Measurements from ENCODE around the gene TLCD2. TPM values are rescaled to one million over a fixed set of nuclear protein-coding genes. Genes with fewer than 3 reads are reported as not detected.

Gene TLCD2
- total and polyA plus RNA-seq, 9 of the 15 experiments (the other 6 are each of a cell fraction or from before 2014, with no cell fraction given) = 0.10 to 0.89 (median 0.58) TPM

GRCh38 chr17:1716912-1717695 lies 6.9 kb upstream of the TLCD2 start:
- CTCF ChIA-PET (ENCODE audit: low intra/inter-chr PET ratio) = interaction anchor here (1.3 kb wide), 1 partner anchor 148 kb away, joined by 5 read pairs; no protein-coding TSS in a partner anchor
- WGBS (ENCODE audit: insufficient coverage, low coverage, missing lambda C conversion rate) = 0% methylated on average over 10 of the region's 13 CpGs
- Histone ChIP-seq H3K9me3 (replicated peaks; ENCODE audit: control insufficient read depth, insufficient read depth, low read depth, low read length) (no peaks in the 10 kb centered on the region), H3K36me3 (ENCODE audit: control insufficient read depth, insufficient read depth, low read length) (peaks cover 18% of the 10 kb centered on the region; the same call in 2 of the 3 replicates), H3K4me3 (peak overlapping the region; percentile 54), H3K27me3 (ENCODE audit: control insufficient read depth in 2 of 2, insufficient read depth in 2 of 2, low read length in 2 of 2) (no peaks in the 10 kb centered on the region), H3K79me2 (ENCODE audit: control insufficient read depth, insufficient read depth, low read length) (peaks cover 39% of the 10 kb centered on the region), H3K4me1 (replicated peaks in 1 of 2; ENCODE audit: control insufficient read depth in 2 of 2, insufficient read depth in 2 of 2, low read length in 2 of 2) (peaks cover 35 to 46% of the 10 kb centered on the region in 2 experiments), H3K4me2 (ENCODE audit: insufficient read depth, low read length) (peak overlapping the region; percentile 85), H3K9ac (ENCODE audit: insufficient read depth in 1 of 2, low read depth in 2 of 2, low read length in 2 of 2) (peak overlapping the region; percentile 89 to 98), H4K20me1 (replicated peaks; ENCODE audit: control insufficient read depth, insufficient read depth, low read length) (0 out of 2 replicates have a peak, but pooled peaks cover 3% of the 10 kb centered on the region), H3K27ac (ENCODE audit: extremely low read depth, low read depth, low read length) (peak overlapping the region; percentile 99), H2AFZ (ENCODE audit: low read depth, low read length) (peak overlapping the region; percentile 98), H3K9me1 (ENCODE audit: control insufficient read depth, insufficient read depth, low read length) (no peaks in the 10 kb centered on the region)
- no TSS peak for BruUV-seq (replicated peaks)
- in situ Hi-C loops (cut with MboI) (loop anchor here (10.0 kb wide), 1 partner anchor 318 kb away; the partner anchor contains the start of gene DPH1), intact Hi-C loops (cut with micrococcal nuclease) (loop anchor here (2.0 to 5.0 kb wide), 4 partner anchors 35 to 315 kb away; partner anchors contain the start of genes DPH1, PRPF8 and SERPINF1)
- POLR2A ChIA-PET = interaction anchor here (0.6 to 3.8 kb wide), 20 partner anchors 10 to 877 kb away, joined by 3 to 25 read pairs (median 5); partner anchors contain the start of genes PAFAH1B1, PITPNA, RILP and RPA1
- ATAC-seq = peak; percentile 73
- DNase-seq (ENCODE audit: extremely low read depth in 1 of 4, low spot score in 3 of 4) = peak; percentile 78 to 97 (median 86)
- peak; percentile 99 for FAIRE-seq
- TF ChIP-seq TBP (optimal IDR thresholded peaks at IDR 0.05; ENCODE audit: low read depth, low read length) (peak; percentile 25), CBFA2T3 (IDR thresholded peaks at IDR 0.05) (peak; percentile 67), TAF1 (IDR thresholded peaks at IDR 0.05; ENCODE audit: control insufficient read depth, extremely low read depth, insufficient read depth, low read length, severe bottlenecking) (peak; percentile 47), TFAP4 (CRISPR knock-in tag; IDR thresholded peaks at IDR 0.05; ENCODE audit: borderline replicate concordance) (peak; percentile 100), SMARCA5 (IDR thresholded peaks at IDR 0.05) (no peak), POU5F1 (IDR thresholded peaks at IDR 0.05; ENCODE audit: borderline replicate concordance, low read depth, low read length, partially characterized antibody) (no peak), PTRF (tag; IDR thresholded peaks at IDR 0.05) (no peak), ZNF592 (IDR thresholded peaks at IDR 0.05) (0 out of 2 replicates have a peak, but pooled peaks have one; percentile 9), USF1 (CRISPR knock-in tag; IDR thresholded peaks at IDR 0.05) (peak; percentile 72), ARNT (IDR thresholded peaks at IDR 0.05) (peak; percentile 12 to 67; a peak in 2 of 4 replicates), MIER1 (IDR thresholded peaks at IDR 0.05; ENCODE audit: low read depth) (no peak), C11orf30 (IDR thresholded peaks at IDR 0.05; ENCODE audit: low read depth) (peak; percentile 95), CXXC5 (CRISPR knock-in tag; IDR thresholded peaks at IDR 0.05) (peak; percentile 56), CCAR2 (IDR thresholded peaks at IDR 0.05; ENCODE audit: low read depth, low read length) (no peak), ZNF583 (CRISPR knock-in tag; IDR thresholded peaks at IDR 0.05) (no peak), L3MBTL2 (IDR thresholded peaks at IDR 0.05) (peak; percentile 69), RB1 (IDR thresholded peaks at IDR 0.05; ENCODE audit: low read depth) (no peak)
